ENCODE results near the gene SMAD6. TPM values are rescaled to one million over a fixed set of nuclear protein-coding genes. Genes with fewer than 3 reads are reported as not detected.

The SMAD6 gene
- total and polyA plus RNA-seq, 10 of the 15 experiments (the other 5 are each of a cell fraction or from before 2014, with no cell fraction given): under 0.01 to 0.10 (median 0.03) TPM; not detected in 7

- H3K4me2 ChIP-seq (ENCODE audit: control insufficient read depth, insufficient read depth): no peak overlapping the region
- no TSS peak for BruUV-seq (replicated peaks)
- ATAC-seq (no peak), FAIRE-seq (no peak), DNase-seq (ENCODE audit: low read depth, low spot score) (no peak)
- SMC1A ChIA-PET (ENCODE audit: uncharacterized antibody, unreplicated experiment): interaction anchor here (1.3 kb wide), 1 partner anchor 76 kb away, joined by 3 read pairs; no protein-coding TSS in a partner anchor
- H3K4me3 ChIP-seq: no peak overlapping the region
- WGBS (ENCODE audit: insufficient coverage, insufficient replicate concordance, low lambda C conversion rate, missing lambda C conversion rate): 30% methylated on average over 14 of the region's 14 CpGs
- H3K9ac ChIP-seq (ENCODE audit: control insufficient read depth, insufficient read depth, low read length): no peak overlapping the region
- RAD21 ChIA-PET (ENCODE audit: unreplicated experiment): interaction anchor here (4.1 kb wide), 1 partner anchor 152 kb away, joined by 22 read pairs; no protein-coding TSS in a partner anchor
- no peak overlapping the region for H2AFZ ChIP-seq (ENCODE audit: control insufficient read depth, low read depth, low read length)
- in situ Hi-C loops (cut with MboI): loop anchor here (25.0 kb wide), 1 partner anchor 158 kb away; no protein-coding TSS in a partner anchor
- no peaks in the 10 kb centered on the region for H3K27me3 ChIP-seq (replicated peaks in 1 of 2; ENCODE audit: control insufficient read depth in 2 of 2, insufficient read depth in 2 of 2, low read length in 1 of 2)
- no peaks in the 10 kb centered on the region for H3K9me3 ChIP-seq (replicated peaks; ENCODE audit: control insufficient read depth, insufficient read depth, low read length)
- no peaks in the 10 kb centered on the region for H3K36me3 ChIP-seq (ENCODE audit: control insufficient read depth in 2 of 2, insufficient read depth in 2 of 2, low read length in 1 of 2)
- no peak overlapping the region for H3K27ac ChIP-seq (ENCODE audit: control insufficient read depth, insufficient read depth)
- TF ChIP-seq IKZF1 (conservative IDR thresholded peaks at IDR 0.05) (no peak), ZBED1 (IDR thresholded peaks at IDR 0.05; ENCODE audit: borderline replicate concordance) (no peak), FOXM1 (IDR thresholded peaks at IDR 0.05; ENCODE audit: low read depth, low read length) (no peak), HDGF (IDR thresholded peaks at IDR 0.05) (no peak), PAX8 (IDR thresholded peaks at IDR 0.05) (no peak), CHD4 (IDR thresholded peaks at IDR 0.05) (no peak), HCFC1 (IDR thresholded peaks at IDR 0.05; ENCODE audit: low read length) (no peak), ASH2L (IDR thresholded peaks at IDR 0.05; ENCODE audit: borderline replicate concordance, low read depth) (no peak)
- intact Hi-C loops (cut with micrococcal nuclease; ENCODE audit: unreplicated experiment): loop anchor here (5.0 kb wide), 1 partner anchor 68 kb away; the partner anchor contains the start of gene SMAD6
- no peaks in the 10 kb centered on the region for H4K20me1 ChIP-seq (ENCODE audit: control insufficient read depth, insufficient read depth)
- peaks cover 3% of the 10 kb centered on the region for H3K4me1 ChIP-seq (ENCODE audit: control insufficient read depth, insufficient read depth, low read length)
- CTCF ChIA-PET: interaction anchor here (0.9 to 1.0 kb wide), 2 partner anchors 56 to 152 kb away, joined by 3 to 5 read pairs; no protein-coding TSS in a partner anchor
- no peaks in the 10 kb centered on the region for H3K79me2 ChIP-seq (ENCODE audit: control insufficient read depth, insufficient read depth, low read length)
- POLR2A ChIA-PET: no interaction called here
Observed at GRCh38 chr15:66770518-66771350, 68.7 kb downstream of the SMAD6 start.

Data from GM12878 (cell line).